Activated T-cell treated with anti-CD3 and anti-CD28 coated beads, Interleukin-2, amount 50 U/mL, for 24 hours (primary cell): ENCODE data around the gene CARS2.
A peak's percentile ranks its signal among the peaks of the same experiment; 100 is the strongest.
"Not testable (repeated sequence)": the region's sequence is repeated elsewhere in the genome, so short reads cannot be mapped to it uniquely, and the experiment has no call there.

Experiments used
- DNase-seq: peaks from one replicate; pipeline ENCODE4 v3.0.0-alpha.2; 2020
- H3K27ac Mint-ChIP-seq: 2 replicates; pipeline ENCODE4 v1.8.0; 2020; ENCODE audit warnings: mild to moderate bottlenecking, mixed read lengths
- H3K27me3 Mint-ChIP-seq: 2 replicates; pipeline ENCODE4 v1.8.0; 2020; ENCODE audit warnings: mixed read lengths
- H3K36me3 Mint-ChIP-seq: 2 replicates; pipeline ENCODE4 v1.8.0; 2020; ENCODE audit warnings: low read depth, mixed read lengths
- H3K4me1 Mint-ChIP-seq: 2 replicates; pipeline ENCODE4 v1.8.0; 2020; ENCODE audit warnings: low read depth, mixed read lengths
- H3K4me3 Mint-ChIP-seq: 2 replicates; pipeline ENCODE4 v1.8.0; 2020; ENCODE audit warnings: mild to moderate bottlenecking, moderate library complexity, mixed read lengths
- H3K9me3 Mint-ChIP-seq: 2 replicates; pipeline ENCODE4 v1.8.0; 2020; ENCODE audit warnings: mixed read lengths

The CARS2 gene

GRCh38 chr13:110699148-110700145 lies 6.5 kb downstream of the CARS2 start:
- Mint-ChIP-seq H3K36me3 (peaks cover 94% of the 10 kb centered on the region), H3K27me3 (no peaks in the 10 kb centered on the region), H3K4me3 (no peak overlapping the region), H3K4me1 (peaks cover 50% of the 10 kb centered on the region), H3K9me3 (no peaks in the 10 kb centered on the region), H3K27ac (peak overlapping the region; percentile 40)
- DNase-seq = no peak

GRCh38 chr13:110698689-110699088 lies 7.2 kb downstream of the CARS2 start:
- H3K4me1 Mint-ChIP-seq = peaks cover 48% of the 10 kb centered on the region
- H3K4me3 Mint-ChIP-seq = no peak overlapping the region
- no peak for DNase-seq
- H3K27me3 Mint-ChIP-seq = no peaks in the 10 kb centered on the region
- H3K9me3 Mint-ChIP-seq = no peaks in the 10 kb centered on the region
- H3K27ac Mint-ChIP-seq = peak overlapping the region; percentile 40
- peaks cover 93% of the 10 kb centered on the region for H3K36me3 Mint-ChIP-seq

- no peak for DNase-seq
- no peaks in the 10 kb centered on the region for H3K27me3 Mint-ChIP-seq
- no peak overlapping the region for H3K27ac Mint-ChIP-seq
- peaks cover 40% of the 10 kb centered on the region for H3K4me1 Mint-ChIP-seq
- H3K4me3 Mint-ChIP-seq = no peak overlapping the region
- H3K9me3 Mint-ChIP-seq = no peaks in the 10 kb centered on the region
- H3K36me3 Mint-ChIP-seq = peaks cover 91% of the 10 kb centered on the region
These were observed 8.1 kb downstream of the CARS2 start for GRCh38 chr13:110697842-110698241.

GRCh38 chr13:110696776-110697175 lies 9.1 kb downstream of the CARS2 start:
- no peak for DNase-seq
- Mint-ChIP-seq H3K27ac (no peak overlapping the region), H3K36me3 (peaks cover 84% of the 10 kb centered on the region), H3K4me1 (peaks cover 32% of the 10 kb centered on the region), H3K4me3 (no peak overlapping the region), H3K27me3 (no peaks in the 10 kb centered on the region), H3K9me3 (no peaks in the 10 kb centered on the region)

- Mint-ChIP-seq H3K4me1 (peaks cover 26% of the 10 kb centered on the region), H3K36me3 (peaks cover 83% of the 10 kb centered on the region)
- H3K4me3 Mint-ChIP-seq, H3K27me3 Mint-ChIP-seq, H3K27ac Mint-ChIP-seq, H3K9me3 Mint-ChIP-seq, DNase-seq: not testable (repeated sequence)
These were observed 10.1 kb downstream of the CARS2 start for GRCh38 chr13:110695774-110696173.

- Mint-ChIP-seq H3K4me3 (no peak overlapping the region), H3K27ac (no peak overlapping the region), H3K9me3 (no peaks in the 10 kb centered on the region), H3K4me1 (no peaks in the 10 kb centered on the region), H3K27me3 (no peaks in the 10 kb centered on the region), H3K36me3 (peaks cover 82% of the 10 kb centered on the region)
- no peak for DNase-seq
These were observed 15.4 kb downstream of the CARS2 start for GRCh38 chr13:110690516-110690915.

- DNase-seq = no peak
- Mint-ChIP-seq H3K4me3 (no peak overlapping the region), H3K9me3 (no peaks in the 10 kb centered on the region), H3K27ac (peak overlapping the region; percentile 38), H3K36me3 (peaks cover 83% of the 10 kb centered on the region), H3K4me1 (no peaks in the 10 kb centered on the region), H3K27me3 (no peaks in the 10 kb centered on the region)
These were observed 16.2 kb downstream of the CARS2 start for GRCh38 chr13:110689711-110690110.

- no peak for DNase-seq
- H3K4me1 Mint-ChIP-seq = no peaks in the 10 kb centered on the region
- H3K4me3 Mint-ChIP-seq = no peak overlapping the region
- peaks cover 83% of the 10 kb centered on the region for H3K36me3 Mint-ChIP-seq
- H3K9me3 Mint-ChIP-seq = no peaks in the 10 kb centered on the region
- H3K27me3 Mint-ChIP-seq = no peaks in the 10 kb centered on the region
- H3K27ac Mint-ChIP-seq = peak overlapping the region; percentile 18
These were observed 16.9 kb downstream of the CARS2 start for GRCh38 chr13:110689041-110689440.

- Mint-ChIP-seq H3K4me1 (no peaks in the 10 kb centered on the region), H3K4me3 (no peak overlapping the region), H3K9me3 (no peaks in the 10 kb centered on the region), H3K27ac (no peak overlapping the region), H3K27me3 (no peaks in the 10 kb centered on the region), H3K36me3 (peaks cover 87% of the 10 kb centered on the region)
- DNase-seq = no peak
These were observed 18.2 kb downstream of the CARS2 start for GRCh38 chr13:110687736-110688135.

GRCh38 chr13:110685305-110686020 lies 20.5 kb downstream of the CARS2 start:
- Mint-ChIP-seq H3K4me1 (no peaks in the 10 kb centered on the region), H3K27me3 (no peaks in the 10 kb centered on the region), H3K27ac (no peak overlapping the region), H3K9me3 (no peaks in the 10 kb centered on the region), H3K4me3 (no peak overlapping the region), H3K36me3 (peaks cover 92% of the 10 kb centered on the region)
- no peak for DNase-seq

- peaks cover 93% of the 10 kb centered on the region for H3K36me3 Mint-ChIP-seq
- H3K4me3 Mint-ChIP-seq = no peak overlapping the region
- DNase-seq = no peak
- H3K9me3 Mint-ChIP-seq = no peaks in the 10 kb centered on the region
- H3K27ac Mint-ChIP-seq = no peak overlapping the region
- H3K27me3 Mint-ChIP-seq = no peaks in the 10 kb centered on the region
- no peaks in the 10 kb centered on the region for H3K4me1 Mint-ChIP-seq
These were observed 21.4 kb downstream of the CARS2 start for GRCh38 chr13:110684388-110685056.

- H3K27ac Mint-ChIP-seq = no peak overlapping the region
- H3K4me1 Mint-ChIP-seq = peaks cover under 1% of the 10 kb centered on the region
- peaks cover 91% of the 10 kb centered on the region for H3K36me3 Mint-ChIP-seq
- H3K9me3 Mint-ChIP-seq = no peaks in the 10 kb centered on the region
- H3K27me3 Mint-ChIP-seq = no peaks in the 10 kb centered on the region
- H3K4me3 Mint-ChIP-seq = no peak overlapping the region
- no peak for DNase-seq
These were observed 22.0 kb downstream of the CARS2 start for GRCh38 chr13:110683921-110684320.

- peaks cover 91% of the 10 kb centered on the region for H3K36me3 Mint-ChIP-seq
These were observed 22.6 kb downstream of the CARS2 start for GRCh38 chr13:110683203-110683883.

GRCh38 chr13:110682746-110683145 lies 23.2 kb downstream of the CARS2 start:
- Mint-ChIP-seq H3K36me3 (peaks cover 91% of the 10 kb centered on the region), H3K27me3 (no peaks in the 10 kb centered on the region), H3K4me3 (no peak overlapping the region), H3K4me1 (peaks cover 10% of the 10 kb centered on the region), H3K9me3 (no peaks in the 10 kb centered on the region), H3K27ac (no peak overlapping the region)
- no peak for DNase-seq

More at GRCh38 chr13:110683203-110683883, 22.6 kb downstream of the CARS2 start:
- DNase-seq = no peak
- no peak overlapping the region for H3K4me3 Mint-ChIP-seq
- H3K27me3 Mint-ChIP-seq = no peaks in the 10 kb centered on the region
- H3K27ac Mint-ChIP-seq = no peak overlapping the region
- H3K4me1 Mint-ChIP-seq = peaks cover 6% of the 10 kb centered on the region
- H3K9me3 Mint-ChIP-seq = no peaks in the 10 kb centered on the region
